Measurements from ENCODE around the gene ATXN7L3. TPM values are rescaled to one million over a fixed set of nuclear protein-coding genes. Genes with fewer than 3 reads are reported as not detected.

Gene ATXN7L3
- total RNA-seq, 2 experiments from 2014 or later: 58.1 to 62.3 TPM

GRCh38 chr17:44204441-44204882 lies 4.8 kb upstream of the ATXN7L3 start:
- ChIA-PET CTCF (interaction anchor here (0.6 to 5.5 kb wide), 19 partner anchors 9 to 260 kb away, joined by 3 to 51 read pairs (median 5); partner anchors contain the start of genes GRN, SLC25A39, TMUB2 and UBTF), POLR2A (interaction anchor here (0.7 to 5.6 kb wide), 9 partner anchors 9 to 141 kb away, joined by 3 to 58 read pairs (median 4); partner anchors contain the start of genes SLC25A39 and UBTF)
- Mint-ChIP-seq H3K9me3 (no peaks in the 10 kb centered on the region), H3K27me3 (no peaks in the 10 kb centered on the region), H3K27ac (no peak overlapping the region), H3K4me1 (ENCODE audit: low read depth) (peaks cover 35% of the 10 kb centered on the region), H3K36me3 (ENCODE audit: low read depth) (peaks cover 23% of the 10 kb centered on the region), H3K4me3 (no peak overlapping the region)
- no peak for TF ChIP-seq CTCF (IDR thresholded peaks at IDR 0.05)
- intact Hi-C loops (cut with micrococcal nuclease): loop anchor here (5.0 kb wide), 2 partner anchors 128 to 143 kb away; partner anchors contain the start of gene GRN
- ATAC-seq (no peak), DNase-seq (no peak)

GRCh38 chr17:44203731-44204440 lies 4.2 kb upstream of the ATXN7L3 start:
- H3K9me3 Mint-ChIP-seq: no peaks in the 10 kb centered on the region
- TF ChIP-seq CTCF (IDR thresholded peaks at IDR 0.05): peak; percentile 87
- H3K36me3 Mint-ChIP-seq (ENCODE audit: low read depth): peaks cover 18% of the 10 kb centered on the region
- DNase-seq (peak; percentile 86), ATAC-seq (no peak)
- no peak overlapping the region for H3K4me3 Mint-ChIP-seq
- H3K4me1 Mint-ChIP-seq (ENCODE audit: low read depth): peaks cover 32% of the 10 kb centered on the region
- intact Hi-C loops (cut with micrococcal nuclease): loop anchor here (5.0 kb wide), 2 partner anchors 128 to 143 kb away; partner anchors contain the start of gene GRN
- peak overlapping the region; percentile 65 for H3K27ac Mint-ChIP-seq
- no peaks in the 10 kb centered on the region for H3K27me3 Mint-ChIP-seq
- ChIA-PET POLR2A (interaction anchor here (0.7 to 5.6 kb wide), 9 partner anchors 10 to 142 kb away, joined by 3 to 58 read pairs (median 4); partner anchors contain the start of genes SLC25A39 and UBTF), CTCF (interaction anchor here (0.6 to 5.5 kb wide), 18 partner anchors 13 to 260 kb away, joined by 3 to 51 read pairs (median 5); partner anchors contain the start of genes GRN, SLC25A39, TMUB2 and UBTF)

GRCh38 chr17:44202756-44203155 lies 3.1 kb upstream of the ATXN7L3 start:
- no peaks in the 10 kb centered on the region for H3K9me3 Mint-ChIP-seq
- peak overlapping the region; percentile 39 for H3K27ac Mint-ChIP-seq
- DNase-seq (no peak), ATAC-seq (no peak)
- H3K36me3 Mint-ChIP-seq (ENCODE audit: low read depth): peaks cover 10% of the 10 kb centered on the region
- POLR2A ChIA-PET: interaction anchor here (0.6 to 5.6 kb wide), 3 partner anchors 8 to 16 kb away, joined by 5 to 58 read pairs (median 30); partner anchors contain the start of gene UBTF
- peaks cover 31% of the 10 kb centered on the region for H3K4me1 Mint-ChIP-seq (ENCODE audit: low read depth)
- CTCF ChIA-PET: interaction anchor here (2.3 to 5.5 kb wide), 6 partner anchors 8 to 148 kb away, joined by 17 to 51 read pairs (median 24); partner anchors contain the start of genes GRN and TMUB2
- no peaks in the 10 kb centered on the region for H3K27me3 Mint-ChIP-seq
- no peak overlapping the region for H3K4me3 Mint-ChIP-seq
- no peak for TF ChIP-seq CTCF (IDR thresholded peaks at IDR 0.05)
- intact Hi-C loops (cut with micrococcal nuclease): loop anchor here (5.0 kb wide), 2 partner anchors 130 to 145 kb away; partner anchors contain the start of gene GRN

- POLR2A ChIA-PET: interaction anchor here (1.1 to 5.6 kb wide), 4 partner anchors 10 to 145 kb away, joined by 3 to 58 read pairs (median 16); partner anchors contain the start of genes GRN and UBTF
- no peaks in the 10 kb centered on the region for H3K9me3 Mint-ChIP-seq
- TF ChIP-seq CTCF (IDR thresholded peaks at IDR 0.05): no peak
- CTCF ChIA-PET: interaction anchor here (1.0 to 5.5 kb wide), 6 partner anchors 10 to 150 kb away, joined by 3 to 51 read pairs (median 17); partner anchors contain the start of gene GRN
- peaks cover 8% of the 10 kb centered on the region for H3K36me3 Mint-ChIP-seq (ENCODE audit: low read depth)
- DNase-seq: no peak
- intact Hi-C loops (cut with micrococcal nuclease): loop anchor here (5.0 kb wide), 2 partner anchors 132 to 147 kb away; partner anchors contain the start of gene GRN
- H3K27me3 Mint-ChIP-seq: no peaks in the 10 kb centered on the region
- peak overlapping the region; percentile 89 for H3K4me3 Mint-ChIP-seq
- ATAC-seq: no peak
- H3K27ac Mint-ChIP-seq: peak overlapping the region; percentile 97
- H3K4me1 Mint-ChIP-seq (ENCODE audit: low read depth): peaks cover 38% of the 10 kb centered on the region
These were observed 933 bp upstream of the ATXN7L3 start for GRCh38 chr17:44200478-44201155.

Measured in activated CD8-positive, alpha-beta T cell treated with anti-CD3 and anti-CD28 coated beads for 36 hours (primary cell).